GM12878 (cell line): Measurements from ENCODE around the gene BUB1B. TPM values are rescaled to one million over a fixed set of nuclear protein-coding genes. Genes with fewer than 3 reads are reported as not detected.

Source experiments
- ATAC-seq: fragments of 200-7000 bp; cut with Tn5 transposase; 3 replicates; pipeline ENCODE4 v1.9.1; 2020; ENCODE audit warnings: mild to moderate bottlenecking, moderate library complexity
- BruUV-seq: library from RNA; stranded (reverse); fragments of 400-500 nt; replicated peaks from 2 replicates; lab custom pipeline; 2021; lab: Mats Ljungman, UMichigan
- CTCF ChIA-PET: fragments of 300-600 bp; sonication (Branson Sonifier 250); formaldehyde crosslinking; extraction: SDS; loops from one replicate; lab custom pipeline; 2021; ENCODE audit warnings: inconsistent platforms; lab: Yijun Ruan, JAX
- POLR2A ChIA-PET: fragments of 350-600 bp; formaldehyde crosslinking; extraction: SDS; loops from one replicate; lab custom pipeline; 2021; ENCODE audit warnings: inconsistent platforms; lab: Charles Lee
- RAD21 ChIA-PET: fragments of 300-600 bp; sonication (Branson Sonifier 250); formaldehyde crosslinking; loops from one replicate; lab custom pipeline; 2023; ENCODE audit warnings: antibody characterized with exemption; ENCODE audit not compliant: unreplicated experiment; lab: Charles Lee
- SMC1A ChIA-PET: fragments of 300-600 bp; sonication (Branson Sonifier 250); formaldehyde crosslinking; loops from one replicate; lab custom pipeline; 2023; ENCODE audit not compliant: unreplicated experiment, uncharacterized antibody; lab: Charles Lee
- DNase-seq: peaks from one replicate; pipeline ENCODE4 v3.0.0-alpha.2; 2011; ENCODE audit warnings: low read depth, low spot score
- FAIRE-seq: peaks from 3 replicates; lab custom pipeline; 2011; peaks lifted over from hg19 to GRCh38; lab: Jason Lieb, UNC
- H2AFZ ChIP-seq: 2 replicates; pipeline ENCODE4 v1.6.0; 2011; ENCODE audit warnings: low read depth, low read length, control low read depth; ENCODE audit not compliant: control insufficient read depth
- H3K27ac ChIP-seq: 2 replicates; pipeline ENCODE4 v1.5.1; 2011; ENCODE audit warnings: control low read depth; ENCODE audit not compliant: control insufficient read depth, insufficient read depth
- H3K27me3 ChIP-seq, 2 experiments: replicated peaks in 1 of 2; 2 replicates each; pipeline versions ENCODE4 v1.6.0 to v1.6.1; 2011; ENCODE audit warnings: low read length in 1 of 2; ENCODE audit not compliant: control insufficient read depth in 2 of 2, insufficient read depth in 2 of 2
- H3K36me3 ChIP-seq, 2 experiments: 2 replicates each; pipeline ENCODE4 v1.5.1; 2011; ENCODE audit warnings: low read length in 1 of 2; ENCODE audit not compliant: control insufficient read depth in 2 of 2, insufficient read depth in 2 of 2
- H3K4me1 ChIP-seq: 2 replicates; pipeline ENCODE4 v1.6.1; 2011; ENCODE audit warnings: mild to moderate bottlenecking, low read length, moderate library complexity, mixed read lengths; ENCODE audit not compliant: control insufficient read depth, insufficient read depth
- H3K4me2 ChIP-seq: 2 replicates; pipeline ENCODE4 v1.6.0; 2011; ENCODE audit warnings: control low read depth; ENCODE audit not compliant: control insufficient read depth, insufficient read depth
- H3K4me3 ChIP-seq: fragments of 200-600 bp; sonication (generic); 2 replicates; pipeline ENCODE4 v1.5.1; 2016
- H3K79me2 ChIP-seq: 2 replicates; pipeline ENCODE4 v1.6.0; 2011; ENCODE audit warnings: low read length; ENCODE audit not compliant: control insufficient read depth, insufficient read depth
- H3K9ac ChIP-seq: 2 replicates; pipeline ENCODE4 v1.8.0; 2011; ENCODE audit warnings: low read length, control low read depth, mixed read lengths; ENCODE audit not compliant: control insufficient read depth, insufficient read depth
- H3K9me3 ChIP-seq: replicated peaks from 3 replicates; pipeline ENCODE4 v1.5.1; 2011; ENCODE audit warnings: mild to moderate bottlenecking, low read length; ENCODE audit not compliant: control insufficient read depth, insufficient read depth
- H4K20me1 ChIP-seq: 2 replicates; pipeline ENCODE4 v1.6.0; 2011; ENCODE audit not compliant: control insufficient read depth, insufficient read depth
- CHD1 ChIP-seq: IDR thresholded peaks from 2 replicates; pipeline ENCODE4 v1.6.1; 2012; ENCODE audit warnings: low read depth, low read length, improper control_type of control experiment
- ESRRA ChIP-seq: IDR thresholded peaks from 2 replicates; pipeline ENCODE4 v1.6.1; 2012; ENCODE audit warnings: mild to moderate bottlenecking, low read length, improper control_type of control experiment
- EZH2 ChIP-seq: IDR thresholded peaks from 2 replicates; pipeline ENCODE4 v1.6.1; 2012; ENCODE audit warnings: low read depth, mild to moderate bottlenecking, control low read depth, inconsistent platforms, low read length, borderline replicate concordance; ENCODE audit not compliant: control insufficient read depth
- GABPA ChIP-seq: IDR thresholded peaks from 2 replicates; pipeline ENCODE4 v1.6.1; 2014; ENCODE audit warnings: antibody characterized with exemption, low read depth, mild to moderate bottlenecking, inconsistent platforms
- HDAC6 ChIP-seq: fragments of 200-600 bp; sonication (generic); IDR thresholded peaks from one replicate; pipeline ENCODE4 v1.8.0; 2017; ENCODE audit warnings: antibody characterized with exemption; ENCODE audit not compliant: unreplicated experiment
- IKZF2 ChIP-seq, 2 experiments: fragments of 450-650 bp; IDR thresholded peaks; 2 replicates each; pipeline ENCODE4 v1.6.1; 2017; ENCODE audit warnings: mild to moderate bottlenecking in 2 of 2, moderate library complexity in 2 of 2
- MEF2B ChIP-seq: fragments of 450-650 bp; IDR thresholded peaks from 2 replicates; pipeline ENCODE4 v1.6.1; 2018; ENCODE audit warnings: mild to moderate bottlenecking, moderate library complexity; ENCODE audit not compliant: partially characterized antibody, poor library complexity, severe bottlenecking
- NRF1 ChIP-seq: conservative IDR thresholded peaks from 2 replicates; pipeline ENCODE4 v1.6.1; 2011; ENCODE audit warnings: mild to moderate bottlenecking, low read depth, low read length, improper control_type of control experiment
- PAX5 ChIP-seq: IDR thresholded peaks from 2 replicates; pipeline ENCODE4 v1.6.1; 2011; ENCODE audit warnings: low read depth, low read length, borderline replicate concordance
- POLR2AphosphoS5 ChIP-seq: IDR thresholded peaks from 2 replicates; pipeline ENCODE4 v1.6.1; 2011; ENCODE audit warnings: mild to moderate bottlenecking, low read length, inconsistent platforms
- RAD51 ChIP-seq: fragments of 450-650 bp; IDR thresholded peaks from 2 replicates; pipeline ENCODE4 v1.6.1; 2016; ENCODE audit warnings: moderate library complexity, mild to moderate bottlenecking, inconsistent platforms
- RCOR1 ChIP-seq: conservative IDR thresholded peaks from 2 replicates; pipeline ENCODE4 v1.6.1; 2012; ENCODE audit warnings: low read depth, low read length, improper control_type of control experiment
- SREBF2 ChIP-seq: IDR thresholded peaks from 2 replicates; pipeline ENCODE4 v1.6.1; 2012; ENCODE audit warnings: mild to moderate bottlenecking, low read length
- WGBS: methylation state at CpG from one replicate; pipeline ENCODE4 v1.1.6; 2016; ENCODE audit warnings: low lambda C conversion rate; ENCODE audit not compliant: insufficient replicate concordance, insufficient coverage; ENCODE audit errors: missing lambda C conversion rate; 5-methylcytosine and 5-hydroxymethylcytosine counted together
- in situ Hi-C: fragments of 300-500 bp; cut with MboI; formaldehyde crosslinking; loops from 9 replicates; pipeline ENCODE4 v1.14.3; 2018; ENCODE audit warnings: mixed read lengths
- intact Hi-C: fragments of 100-400 bp; cut with micrococcal nuclease; formaldehyde crosslinking; loops from one replicate; pipeline ENCODE4 v1.14.2; 2022; ENCODE audit not compliant: unreplicated experiment
- polyA plus RNA-seq, 11 experiments: library from polyadenylated mRNA; depleted of rRNA in 4 of 11; unstranded in 6 of 11; stranded (reverse) in 5 of 11; fragments of >200 nt; fragmentation: Nextera tagmentation in 4 of 11; fragmentation: Illumina TruSeq in 1 of 11; extraction: Ambion mirVana in 4 of 11; extraction: Trizol in 1 of 11; gene quantifications; 1 replicate in 1 of 11; 2 replicates in 10 of 11; pipeline versions ENCODE4 v1.2.1 to v1.2.3, GENCODE V29; 2011 to 2016; ENCODE audit warnings: inconsistent platforms in 2 of 11, missing spikeins in 2 of 11, low read depth in 1 of 11
- total RNA-seq, 4 experiments: library from RNA; depleted of rRNA in 3 of 4; stranded (reverse); fragments of >200 nt in 3 of 4; fragmentation: Illumina TruSeq in 1 of 4; extraction: Trizol in 1 of 4; gene quantifications; 2 replicates each; pipeline versions ENCODE4 v1.2.1 to v1.2.3, GENCODE V29; 2013 to 2021
- TF ChIP-seq, protein P1 (sequence below): fragments of 450-650 bp; IDR thresholded peaks from 2 replicates; pipeline ENCODE4 v1.6.1; 2016; ENCODE audit warnings: mild to moderate bottlenecking, moderate library complexity, borderline replicate concordance
- TF ChIP-seq, protein P2 (sequence below): IDR thresholded peaks from 2 replicates; pipeline ENCODE4 v1.6.1; 2012; ENCODE audit warnings: improper control_type of control experiment, low read depth, low read length; ENCODE audit not compliant: insufficient replicate concordance

The BUB1B gene
- total and polyA plus RNA-seq, 10 of the 15 experiments (the other 5 are each of a cell fraction or from before 2014, with no cell fraction given) = 29.1 to 98.6 (median 77.3) TPM

- FAIRE-seq = no peak
- RAD21 ChIA-PET = interaction anchor here (1.1 kb wide), 1 partner anchor 202 kb away, joined by 4 read pairs; no protein-coding TSS in a partner anchor
- DNase-seq = no peak
- Histone ChIP-seq H3K9me3 (no peaks in the 10 kb centered on the region), H3K4me3 (no peak overlapping the region)
- TF ChIP-seq, protein P1, sequence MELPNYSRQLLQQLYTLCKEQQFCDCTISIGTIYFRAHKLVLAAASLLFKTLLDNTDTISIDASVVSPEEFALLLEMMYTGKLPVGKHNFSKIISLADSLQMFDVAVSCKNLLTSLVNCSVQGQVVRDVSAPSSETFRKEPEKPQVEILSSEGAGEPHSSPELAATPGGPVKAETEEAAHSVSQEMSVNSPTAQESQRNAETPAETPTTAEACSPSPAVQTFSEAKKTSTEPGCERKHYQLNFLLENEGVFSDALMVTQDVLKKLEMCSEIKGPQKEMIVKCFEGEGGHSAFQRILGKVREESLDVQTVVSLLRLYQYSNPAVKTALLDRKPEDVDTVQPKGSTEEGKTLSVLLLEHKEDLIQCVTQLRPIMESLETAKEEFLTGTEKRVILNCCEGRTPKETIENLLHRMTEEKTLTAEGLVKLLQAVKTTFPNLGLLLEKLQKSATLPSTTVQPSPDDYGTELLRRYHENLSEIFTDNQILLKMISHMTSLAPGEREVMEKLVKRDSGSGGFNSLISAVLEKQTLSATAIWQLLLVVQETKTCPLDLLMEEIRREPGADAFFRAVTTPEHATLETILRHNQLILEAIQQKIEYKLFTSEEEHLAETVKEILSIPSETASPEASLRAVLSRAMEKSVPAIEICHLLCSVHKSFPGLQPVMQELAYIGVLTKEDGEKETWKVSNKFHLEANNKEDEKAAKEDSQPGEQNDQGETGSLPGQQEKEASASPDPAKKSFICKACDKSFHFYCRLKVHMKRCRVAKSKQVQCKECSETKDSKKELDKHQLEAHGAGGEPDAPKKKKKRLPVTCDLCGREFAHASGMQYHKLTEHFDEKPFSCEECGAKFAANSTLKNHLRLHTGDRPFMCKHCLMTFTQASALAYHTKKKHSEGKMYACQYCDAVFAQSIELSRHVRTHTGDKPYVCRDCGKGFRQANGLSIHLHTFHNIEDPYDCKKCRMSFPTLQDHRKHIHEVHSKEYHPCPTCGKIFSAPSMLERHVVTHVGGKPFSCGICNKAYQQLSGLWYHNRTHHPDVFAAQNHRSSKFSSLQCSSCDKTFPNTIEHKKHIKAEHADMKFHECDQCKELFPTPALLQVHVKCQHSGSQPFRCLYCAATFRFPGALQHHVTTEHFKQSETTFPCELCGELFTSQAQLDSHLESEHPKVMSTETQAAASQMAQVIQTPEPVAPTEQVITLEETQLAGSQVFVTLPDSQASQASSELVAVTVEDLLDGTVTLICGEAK = no peak
- TF ChIP-seq CHD1 (no peak), HDAC6 (no peak), SREBF2 (no peak), RAD51 (no peak), PAX5 (no peak), POLR2AphosphoS5 (no peak), ESRRA (no peak), IKZF2 (IDR thresholded peaks at IDR 0.05) (no peak), MEF2B (no peak), EZH2 (no peak), GABPA (no peak), RCOR1 (no peak), NRF1 (no peak)
- TF ChIP-seq, protein P2, sequence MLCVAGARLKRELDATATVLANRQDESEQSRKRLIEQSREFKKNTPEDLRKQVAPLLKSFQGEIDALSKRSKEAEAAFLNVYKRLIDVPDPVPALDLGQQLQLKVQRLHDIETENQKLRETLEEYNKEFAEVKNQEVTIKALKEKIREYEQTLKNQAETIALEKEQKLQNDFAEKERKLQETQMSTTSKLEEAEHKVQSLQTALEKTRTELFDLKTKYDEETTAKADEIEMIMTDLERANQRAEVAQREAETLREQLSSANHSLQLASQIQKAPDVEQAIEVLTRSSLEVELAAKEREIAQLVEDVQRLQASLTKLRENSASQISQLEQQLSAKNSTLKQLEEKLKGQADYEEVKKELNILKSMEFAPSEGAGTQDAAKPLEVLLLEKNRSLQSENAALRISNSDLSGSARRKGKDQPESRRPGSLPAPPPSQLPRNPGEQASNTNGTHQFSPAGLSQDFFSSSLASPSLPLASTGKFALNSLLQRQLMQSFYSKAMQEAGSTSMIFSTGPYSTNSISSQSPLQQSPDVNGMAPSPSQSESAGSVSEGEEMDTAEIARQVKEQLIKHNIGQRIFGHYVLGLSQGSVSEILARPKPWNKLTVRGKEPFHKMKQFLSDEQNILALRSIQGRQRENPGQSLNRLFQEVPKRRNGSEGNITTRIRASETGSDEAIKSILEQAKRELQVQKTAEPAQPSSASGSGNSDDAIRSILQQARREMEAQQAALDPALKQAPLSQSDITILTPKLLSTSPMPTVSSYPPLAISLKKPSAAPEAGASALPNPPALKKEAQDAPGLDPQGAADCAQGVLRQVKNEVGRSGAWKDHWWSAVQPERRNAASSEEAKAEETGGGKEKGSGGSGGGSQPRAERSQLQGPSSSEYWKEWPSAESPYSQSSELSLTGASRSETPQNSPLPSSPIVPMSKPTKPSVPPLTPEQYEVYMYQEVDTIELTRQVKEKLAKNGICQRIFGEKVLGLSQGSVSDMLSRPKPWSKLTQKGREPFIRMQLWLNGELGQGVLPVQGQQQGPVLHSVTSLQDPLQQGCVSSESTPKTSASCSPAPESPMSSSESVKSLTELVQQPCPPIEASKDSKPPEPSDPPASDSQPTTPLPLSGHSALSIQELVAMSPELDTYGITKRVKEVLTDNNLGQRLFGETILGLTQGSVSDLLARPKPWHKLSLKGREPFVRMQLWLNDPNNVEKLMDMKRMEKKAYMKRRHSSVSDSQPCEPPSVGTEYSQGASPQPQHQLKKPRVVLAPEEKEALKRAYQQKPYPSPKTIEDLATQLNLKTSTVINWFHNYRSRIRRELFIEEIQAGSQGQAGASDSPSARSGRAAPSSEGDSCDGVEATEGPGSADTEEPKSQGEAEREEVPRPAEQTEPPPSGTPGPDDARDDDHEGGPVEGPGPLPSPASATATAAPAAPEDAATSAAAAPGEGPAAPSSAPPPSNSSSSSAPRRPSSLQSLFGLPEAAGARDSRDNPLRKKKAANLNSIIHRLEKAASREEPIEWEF = no peak
- TF ChIP-seq, all 136 proteins: peak for 0
- CTCF ChIA-PET = interaction anchor here (0.6 to 1.0 kb wide), 3 partner anchors 25 to 229 kb away, joined by 3 to 4 read pairs (median 3); no protein-coding TSS in a partner anchor
- Histone ChIP-seq H3K79me2 (no peaks in the 10 kb centered on the region), H3K9ac (no peak overlapping the region), H3K4me2 (no peak overlapping the region), H2AFZ (no peak overlapping the region), H3K27me3 (peaks cover 0 to 6% of the 10 kb centered on the region in 2 experiments; a peak in 2 of 4 replicates), H3K36me3 (no peaks in the 10 kb centered on the region), H3K27ac (no peak overlapping the region), H4K20me1 (no peaks in the 10 kb centered on the region), H3K4me1 (no peaks in the 10 kb centered on the region)
- POLR2A ChIA-PET = interaction anchor here (0.5 kb wide), 1 partner anchor 62 kb away, joined by 3 read pairs; no protein-coding TSS in a partner anchor
- in situ Hi-C loops = no loop called here
- 65% methylated on average over 11 of the region's 12 CpGs for WGBS
- intact Hi-C loops = no loop called here
- SMC1A ChIA-PET = no interaction called here
- BruUV-seq = no TSS peak
- ATAC-seq = no peak
Observed at GRCh38 chr15:40247406-40247971, 86.6 kb downstream of the BUB1B start.
